ENCODE data around the gene PIP4K2A.

DNA sequence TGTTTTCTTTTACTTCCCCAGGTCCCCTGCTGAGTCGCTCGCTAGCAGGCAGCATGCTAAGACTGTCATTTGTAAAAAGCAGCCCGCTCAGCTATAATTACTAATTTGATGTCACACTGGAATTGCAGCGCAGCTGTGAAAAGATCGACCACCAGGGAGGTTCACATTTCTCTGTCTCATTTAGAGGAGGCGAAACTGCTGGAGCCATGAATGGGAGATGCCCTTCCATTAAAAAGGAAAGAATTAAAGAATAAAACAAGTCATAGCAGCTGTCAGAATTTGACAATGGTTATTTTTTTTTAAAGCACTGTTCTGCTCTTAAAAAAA is 153.5 kb downstream of the PIP4K2A start:
- TF ChIP-seq, protein P1, sequence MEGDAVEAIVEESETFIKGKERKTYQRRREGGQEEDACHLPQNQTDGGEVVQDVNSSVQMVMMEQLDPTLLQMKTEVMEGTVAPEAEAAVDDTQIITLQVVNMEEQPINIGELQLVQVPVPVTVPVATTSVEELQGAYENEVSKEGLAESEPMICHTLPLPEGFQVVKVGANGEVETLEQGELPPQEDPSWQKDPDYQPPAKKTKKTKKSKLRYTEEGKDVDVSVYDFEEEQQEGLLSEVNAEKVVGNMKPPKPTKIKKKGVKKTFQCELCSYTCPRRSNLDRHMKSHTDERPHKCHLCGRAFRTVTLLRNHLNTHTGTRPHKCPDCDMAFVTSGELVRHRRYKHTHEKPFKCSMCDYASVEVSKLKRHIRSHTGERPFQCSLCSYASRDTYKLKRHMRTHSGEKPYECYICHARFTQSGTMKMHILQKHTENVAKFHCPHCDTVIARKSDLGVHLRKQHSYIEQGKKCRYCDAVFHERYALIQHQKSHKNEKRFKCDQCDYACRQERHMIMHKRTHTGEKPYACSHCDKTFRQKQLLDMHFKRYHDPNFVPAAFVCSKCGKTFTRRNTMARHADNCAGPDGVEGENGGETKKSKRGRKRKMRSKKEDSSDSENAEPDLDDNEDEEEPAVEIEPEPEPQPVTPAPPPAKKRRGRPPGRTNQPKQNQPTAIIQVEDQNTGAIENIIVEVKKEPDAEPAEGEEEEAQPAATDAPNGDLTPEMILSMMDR (IDR thresholded peaks at IDR 0.05): no peak
- TF ChIP-seq POLR2A (IDR thresholded peaks at IDR 0.05): no peak
